Adrenal gland (tissue), 12 donors: Measurements from ENCODE around the gene SUV39H1. TPM values are rescaled to one million over a fixed set of nuclear protein-coding genes. Genes with fewer than 3 reads are reported as not detected.

Experiments used
- DNase-seq, 7 donors: peaks; one replicate each; pipeline ENCODE4 v3.0.0-alpha.2; 2019 to 2020
- H3K27ac ChIP-seq, 5 donors: fragments of 200-600 bp; sonication (generic) in 4 of 5; 1 replicate in 3 of 5; 2 replicates in 2 of 5; pipeline versions ENCODE4 v1.5.1 to v1.8.0; 2016 to 2020; ENCODE audit warnings: mild to moderate bottlenecking in 1 of 5
- H3K27me3 ChIP-seq: fragments of 200-600 bp; 2 replicates; pipeline ENCODE4 v1.8.0; 2021
- H3K36me3 ChIP-seq, 2 donors: fragments of 200-600 bp; replicated peaks in 1 of 2; 1 replicate in 1 of 2; 2 replicates in 1 of 2; pipeline versions ENCODE4 v1.5.1 to v1.8.0; 2018 to 2022
- H3K4me1 ChIP-seq, 2 donors: fragments of 200-600 bp; replicated peaks in 1 of 2; 1 replicate in 1 of 2; 2 replicates in 1 of 2; pipeline versions ENCODE4 v1.5.1 to v1.8.0; 2018 to 2021
- H3K4me3 ChIP-seq, 4 donors: fragments of 200-600 bp; sonication (generic) in 3 of 4; one replicate each; pipeline ENCODE4 v1.5.1; 2016 to 2018
- H3K9me3 ChIP-seq, 3 donors: fragments of 200-600 bp; sonication (generic) in 1 of 3; replicated peaks in 1 of 3; 1 replicate in 2 of 3; 2 replicates in 1 of 3; pipeline versions ENCODE4 v1.5.1 to v1.8.0; 2016 to 2021
- POLR2A ChIP-seq, 2 donors: fragments of 450-650 bp; IDR thresholded peaks; one replicate each; pipeline ENCODE4 v1.6.1; 2017; ENCODE audit warnings: antibody characterized with exemption in 2 of 2, mild to moderate bottlenecking in 2 of 2, moderate library complexity in 1 of 2
- WGBS, 4 donors: extraction: QIAGEN DNeasy Blood & Tissue Kit in 2 of 4; methylation state at CpG; one replicate each; pipeline versions ENCODE4 v1.1.5 to v1.1.7; 2013 to 2017; 5-methylcytosine and 5-hydroxymethylcytosine counted together
- intact Hi-C, 2 donors: fragments of 100-400 bp; cut with DNase I; formaldehyde crosslinking; loops; one replicate each; pipeline versions ENCODE4 v1.14.1 to v1.15.0; 2022 to 2023
- polyA plus RNA-seq, 3 donors: library from polyadenylated mRNA; stranded (reverse); fragments of 200-250 nt in 2 of 3; fragments of 350-450 nt in 1 of 3; fragmentation: Illumina TruSeq in 1 of 3; extraction: RNeasy Lipid Tissue Mini Kit (QIAGEN cat#74804) in 1 of 3; gene quantifications; one replicate each; pipeline ENCODE4 v1.2.3, GENCODE V29; 2013 to 2014
- total RNA-seq, 9 donors: library from RNA; depleted of rRNA in 4 of 9; stranded (reverse); fragments of >200 nt in 4 of 9; fragments of 120-200 nt in 1 of 9; fragmentation: NEBNext Ultra II Directional in 1 of 9; extraction: Animal tissue kit (Norgen Biotek cat#: 25700) in 1 of 9; gene quantifications; one replicate each; pipeline versions ENCODE4 v1.1.0 to v1.2.4, GENCODE V29; 2013 to 2023
- TF ChIP-seq, protein P1 (sequence below), 6 experiments: fragments of 450-650 bp in 4 of 6; fragments of 200-600 bp in 2 of 6; sonication (generic) in 1 of 6; IDR thresholded peaks; 1 replicate in 5 of 6; 2 replicates in 1 of 6; pipeline versions ENCODE4 v1.5.1 to v1.8.0; 2016 to 2021; ENCODE audit warnings: antibody characterized with exemption in 6 of 6, mild to moderate bottlenecking in 2 of 6, moderate library complexity in 1 of 6
- donor health status: healthy with polysubstance abuse.
- donor health status: Bipolar disorder and iron deficiency.
- donor health status: DM: yes; HTN: yes; CAD: no.
- donor health status: DM: no; HTN: no; CAD: no.
- donor health status: DM: no; HTN: no; CAD: no.
- donor health status: DM: yes; HTN: yes; CAD: no.

The SUV39H1 gene
- total and polyA plus RNA-seq, 12 donors, result 2.6 to 4.4 (median 3.2) TPM

DNA sequence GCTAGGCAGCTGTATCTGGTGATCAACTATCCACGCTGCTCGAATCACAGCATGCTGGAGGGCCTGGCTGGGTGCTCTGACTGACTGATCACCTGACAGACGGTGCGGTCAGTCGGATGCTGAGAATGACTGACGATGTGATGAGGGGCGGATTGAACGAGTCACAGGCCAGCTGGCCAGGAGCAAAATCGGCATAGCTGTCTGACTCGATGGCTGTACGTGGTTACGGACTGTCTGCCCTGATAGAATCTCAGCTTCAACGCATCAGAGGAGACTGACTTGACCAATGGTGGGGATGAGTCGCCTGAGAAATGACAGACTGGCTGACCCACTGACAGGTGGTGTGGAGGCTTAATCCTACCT is 1.0 kb upstream of the SUV39H1 start:
- H3K36me3 ChIP-seq, result no peaks in the 10 kb centered on the region
- 15 to 54% (median 42%) methylated on average over 14 of the region's 14 CpGs; no CpG with 5 or more reads in 1 of the 4 donors for WGBS, 4 donors
- H3K4me3 ChIP-seq, result peak overlapping the region in 1 of 4 donors; percentile 88
- peak in 1 of 7 donors; percentile 69 for DNase-seq
- H3K27me3 ChIP-seq, result peaks cover 11% of the 10 kb centered on the region
- peak overlapping the region in 3 of 5 donors; percentile 80 to 95 (median 84) for H3K27ac ChIP-seq
- intact Hi-C loops, result no loop called here
- no peaks in the 10 kb centered on the region for H3K9me3 ChIP-seq
- TF ChIP-seq, protein P1, sequence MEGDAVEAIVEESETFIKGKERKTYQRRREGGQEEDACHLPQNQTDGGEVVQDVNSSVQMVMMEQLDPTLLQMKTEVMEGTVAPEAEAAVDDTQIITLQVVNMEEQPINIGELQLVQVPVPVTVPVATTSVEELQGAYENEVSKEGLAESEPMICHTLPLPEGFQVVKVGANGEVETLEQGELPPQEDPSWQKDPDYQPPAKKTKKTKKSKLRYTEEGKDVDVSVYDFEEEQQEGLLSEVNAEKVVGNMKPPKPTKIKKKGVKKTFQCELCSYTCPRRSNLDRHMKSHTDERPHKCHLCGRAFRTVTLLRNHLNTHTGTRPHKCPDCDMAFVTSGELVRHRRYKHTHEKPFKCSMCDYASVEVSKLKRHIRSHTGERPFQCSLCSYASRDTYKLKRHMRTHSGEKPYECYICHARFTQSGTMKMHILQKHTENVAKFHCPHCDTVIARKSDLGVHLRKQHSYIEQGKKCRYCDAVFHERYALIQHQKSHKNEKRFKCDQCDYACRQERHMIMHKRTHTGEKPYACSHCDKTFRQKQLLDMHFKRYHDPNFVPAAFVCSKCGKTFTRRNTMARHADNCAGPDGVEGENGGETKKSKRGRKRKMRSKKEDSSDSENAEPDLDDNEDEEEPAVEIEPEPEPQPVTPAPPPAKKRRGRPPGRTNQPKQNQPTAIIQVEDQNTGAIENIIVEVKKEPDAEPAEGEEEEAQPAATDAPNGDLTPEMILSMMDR (IDR thresholded peaks at IDR 0.05), result no peak
- no peak for TF ChIP-seq POLR2A (IDR thresholded peaks at IDR 0.05)
- H3K4me1 ChIP-seq, result no peaks in the 10 kb centered on the region

DNA sequence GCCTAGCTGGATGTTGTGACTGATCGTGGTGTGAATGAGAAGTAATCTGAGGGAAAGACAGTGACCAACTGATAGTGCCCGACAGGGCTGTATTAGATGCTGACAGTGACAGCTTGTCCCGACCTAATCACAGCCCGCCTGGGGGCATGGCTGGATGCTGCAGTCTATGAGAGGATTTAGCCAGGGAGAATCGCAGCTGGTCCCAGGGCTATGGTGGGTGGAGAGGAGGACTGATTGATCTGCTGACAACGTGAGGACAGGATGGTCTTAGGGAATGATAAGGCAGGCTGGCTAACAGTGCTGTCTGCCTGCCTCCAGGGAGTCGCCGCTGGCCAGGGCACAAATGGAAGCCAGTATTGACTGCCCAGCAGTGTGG is 621 bp upstream of the SUV39H1 start:
- H3K27me3 ChIP-seq, result peaks cover 11% of the 10 kb centered on the region
- H3K4me1 ChIP-seq, result no peaks in the 10 kb centered on the region
- no peaks in the 10 kb centered on the region for H3K9me3 ChIP-seq
- peak in 1 of 7 donors; percentile 56 for DNase-seq
- H3K36me3 ChIP-seq, result no peaks in the 10 kb centered on the region
- peak overlapping the region in 4 of 5 donors; percentile 80 to 95 (median 86) for H3K27ac ChIP-seq
- WGBS, 4 donors, result 0 to 49% (median 19%) methylated on average over 1 to 8 of the region's 8 CpGs
- intact Hi-C loops, result no loop called here
- TF ChIP-seq, protein P1 (IDR thresholded peaks at IDR 0.05), result no peak
- no peak for TF ChIP-seq POLR2A (IDR thresholded peaks at IDR 0.05)
- H3K4me3 ChIP-seq, result peak overlapping the region in 3 of 4 donors; percentile 26 to 88 (median 40)

DNA sequence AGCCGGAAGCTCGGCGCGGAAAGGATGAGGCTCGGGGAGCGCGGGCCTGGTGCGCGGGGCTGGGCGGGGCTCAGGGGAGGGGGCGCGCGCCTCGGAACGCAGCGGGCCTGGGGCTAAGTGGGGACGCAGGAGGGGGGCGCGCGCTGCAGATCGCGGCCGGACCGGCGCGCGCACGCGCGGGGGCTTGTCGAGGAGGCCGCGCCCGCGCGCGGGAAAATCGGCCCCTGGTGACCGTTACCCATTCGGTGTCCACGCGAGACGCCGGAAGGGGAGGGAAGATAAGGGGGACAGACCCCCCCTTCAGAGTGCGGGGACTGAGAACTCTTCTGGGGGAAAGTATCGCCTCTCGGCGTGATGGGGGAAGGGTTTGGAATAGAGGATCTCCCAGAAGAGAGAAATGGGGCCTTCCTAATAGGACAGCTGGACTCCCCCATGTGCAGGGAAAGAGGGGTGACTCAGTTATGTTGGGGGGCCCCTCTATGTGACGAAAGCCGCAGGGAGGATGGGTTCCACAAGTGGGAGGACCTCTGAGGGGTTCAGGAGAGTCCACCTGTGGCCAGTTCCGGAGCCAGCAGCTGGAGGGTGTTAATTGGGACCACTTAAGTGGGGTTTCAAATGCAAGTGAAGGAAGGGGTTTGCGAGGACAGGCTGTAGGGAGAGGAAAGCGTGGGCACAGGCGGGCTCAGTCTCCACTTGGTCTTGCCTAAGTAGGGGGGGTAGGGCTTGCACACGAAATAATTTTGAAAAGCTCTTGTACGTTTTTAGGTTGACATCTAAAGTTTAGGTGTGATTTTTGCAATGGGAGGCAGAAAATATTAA is 584 bp downstream of the SUV39H1 start:
- Histone ChIP-seq H3K27ac (peak overlapping the region in 1 of 5 donors; percentile 95), H3K27me3 (peaks cover 2% of the 10 kb centered on the region), H3K4me3 (peak overlapping the region in 2 of 4 donors; percentile 15 to 88), H3K4me1 (no peaks in the 10 kb centered on the region), H3K9me3 (no peaks in the 10 kb centered on the region), H3K36me3 (no peaks in the 10 kb centered on the region)
- DNase-seq, result peak in 3 of 7 donors; percentile 18 to 58 (median 31)
- intact Hi-C loops, result no loop called here
- 1 to 65% (median 17%) methylated on average over 8 to 56 of the region's 56 CpGs for WGBS, 4 donors
- no peak for TF ChIP-seq POLR2A (IDR thresholded peaks at IDR 0.05)
- TF ChIP-seq, protein P1 (IDR thresholded peaks at IDR 0.05), result no peak

DNA sequence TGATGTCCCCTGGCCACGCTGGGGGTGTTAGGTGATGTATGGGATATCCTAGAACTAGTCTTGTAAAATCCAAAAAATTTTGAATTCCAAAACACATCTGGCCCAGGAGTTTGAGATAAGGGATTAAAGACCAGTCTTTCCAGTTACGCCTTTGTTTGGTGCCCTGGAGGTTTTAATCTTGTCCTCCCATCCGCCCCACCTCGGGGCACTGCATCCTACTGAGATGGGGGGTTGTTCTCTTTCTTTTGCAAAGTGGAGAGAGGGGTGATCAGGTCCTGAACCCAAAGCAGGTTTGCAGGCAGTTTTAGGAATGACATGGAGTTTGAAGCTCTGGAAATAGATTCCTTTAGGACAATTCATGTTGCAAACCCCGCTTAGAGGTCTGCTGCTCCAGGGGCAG is 1.8 kb downstream of the SUV39H1 start:
- no peak for DNase-seq
- Histone ChIP-seq H3K36me3 (no peaks in the 10 kb centered on the region), H3K4me3 (no peak overlapping the region), H3K27me3 (no peaks in the 10 kb centered on the region), H3K27ac (no peak overlapping the region), H3K9me3 (no peaks in the 10 kb centered on the region), H3K4me1 (no peaks in the 10 kb centered on the region)
- intact Hi-C loops, result no loop called here
- whole genome bisulfite sequencing, 4 donors, result 81 to 90% (median 85%) methylated on average over 5 of the region's 5 CpGs
- TF ChIP-seq, protein P1 (IDR thresholded peaks at IDR 0.05), result no peak
- no peak for TF ChIP-seq POLR2A (IDR thresholded peaks at IDR 0.05)
